ENCODE data around the gene SLC35E2B. TPM values are rescaled to one million over a fixed set of nuclear protein-coding genes. Genes with fewer than 3 reads are reported as not detected.
A peak's percentile ranks its signal among the peaks of the same experiment; 100 is the strongest.

SLC35E2B gene
- polyA plus RNA-seq, 3 donors = 12.2 to 29.2 (median 17.7) TPM

DNA sequence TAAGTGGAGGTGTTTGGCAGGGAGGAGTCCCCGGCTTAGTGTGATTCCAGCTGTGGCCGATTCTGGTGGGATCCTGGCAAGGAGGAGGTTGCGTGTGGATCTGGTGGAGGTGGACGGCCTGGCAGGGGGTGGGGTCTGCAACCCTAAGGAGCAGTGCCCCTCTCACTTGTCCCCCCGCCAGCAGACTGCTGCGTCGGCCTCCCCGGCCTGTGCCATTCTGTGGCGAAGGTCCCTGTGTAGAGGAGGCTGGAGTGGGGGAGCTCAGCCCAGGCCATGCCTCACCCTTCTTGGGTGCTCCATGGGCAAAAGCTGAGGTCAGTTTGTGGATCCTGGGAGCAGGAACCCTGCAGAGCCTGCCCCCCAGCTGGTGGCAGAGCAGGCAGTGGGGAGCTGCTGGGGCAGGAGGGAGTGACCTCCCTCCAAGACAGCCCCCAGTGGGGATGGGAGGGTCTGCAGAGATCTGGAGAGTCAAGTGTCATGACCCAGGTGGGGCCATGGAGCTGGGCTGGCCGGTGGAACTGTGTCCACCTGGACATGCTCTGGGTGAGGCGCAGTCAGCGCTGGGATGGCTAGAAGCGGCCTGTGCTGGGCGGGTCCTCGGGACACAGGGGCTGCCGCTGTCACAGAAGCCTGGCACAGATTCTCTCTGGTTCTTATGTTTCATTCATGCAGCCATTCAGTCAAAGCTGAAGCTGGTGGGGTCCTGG lies 72.0 kb downstream of the SLC35E2B start:
- Histone ChIP-seq H3K27ac (ENCODE audit: low read depth in 1 of 2, low read length in 2 of 2) (no peak overlapping the region), H3K4me1 (ENCODE audit: control insufficient read depth in 1 of 2, insufficient read depth in 2 of 2, low read length in 2 of 2) (peaks cover 8 to 12% of the 10 kb centered on the region in 2 donors), H3K9ac (ENCODE audit: insufficient read depth, low read length, poor library complexity, severe bottlenecking) (no peak overlapping the region), H4K20me1 (ENCODE audit: insufficient read depth, low read length) (peaks cover 12% of the 10 kb centered on the region), H3K27me3 (ENCODE audit: control insufficient read depth in 2 of 2, insufficient read depth in 2 of 2, low read length in 2 of 2) (no peaks in the 10 kb centered on the region), H3K4me3 (replicated peaks in 1 of 3; ENCODE audit: low read depth in 2 of 3, low read length in 3 of 3) (no peak overlapping the region), H2AFZ (ENCODE audit: insufficient read depth, low read depth, low read length, poor library complexity, severe bottlenecking) (no peak overlapping the region), H3K79me2 (ENCODE audit: insufficient read depth, low read length) (peaks cover 12% of the 10 kb centered on the region), H3K36me3 (replicated peaks in 1 of 2; ENCODE audit: control insufficient read depth in 1 of 2, insufficient read depth in 2 of 2, low read length in 2 of 2) (peaks cover 0 to 5% of the 10 kb centered on the region in 2 donors), H3K4me2 (replicated peaks; ENCODE audit: extremely low read depth, low read length, poor library complexity, severe bottlenecking) (no peak overlapping the region), H3K9me3 (replicated peaks in 1 of 2; ENCODE audit: control insufficient read depth in 1 of 2, insufficient read depth in 1 of 2, low read length in 2 of 2) (no peaks in the 10 kb centered on the region)
- Mint-ChIP-seq H3K4me3 (no peak overlapping the region), H3K36me3 (peaks cover 9 to 16% of the 10 kb centered on the region in 2 donors), H3K4me1 (peaks cover 12% of the 10 kb centered on the region), H3K27ac (no peak overlapping the region), H3K27me3 (ENCODE audit: low read depth in 3 of 3) (peaks cover 0 to 3% (median 2%) of the 10 kb centered on the region in 3 donors), H3K9me3 (peaks cover 0 to 2% (median 0%) of the 10 kb centered on the region in 7 donors)
- no peak for DNase-seq
- TF ChIP-seq, protein P1, sequence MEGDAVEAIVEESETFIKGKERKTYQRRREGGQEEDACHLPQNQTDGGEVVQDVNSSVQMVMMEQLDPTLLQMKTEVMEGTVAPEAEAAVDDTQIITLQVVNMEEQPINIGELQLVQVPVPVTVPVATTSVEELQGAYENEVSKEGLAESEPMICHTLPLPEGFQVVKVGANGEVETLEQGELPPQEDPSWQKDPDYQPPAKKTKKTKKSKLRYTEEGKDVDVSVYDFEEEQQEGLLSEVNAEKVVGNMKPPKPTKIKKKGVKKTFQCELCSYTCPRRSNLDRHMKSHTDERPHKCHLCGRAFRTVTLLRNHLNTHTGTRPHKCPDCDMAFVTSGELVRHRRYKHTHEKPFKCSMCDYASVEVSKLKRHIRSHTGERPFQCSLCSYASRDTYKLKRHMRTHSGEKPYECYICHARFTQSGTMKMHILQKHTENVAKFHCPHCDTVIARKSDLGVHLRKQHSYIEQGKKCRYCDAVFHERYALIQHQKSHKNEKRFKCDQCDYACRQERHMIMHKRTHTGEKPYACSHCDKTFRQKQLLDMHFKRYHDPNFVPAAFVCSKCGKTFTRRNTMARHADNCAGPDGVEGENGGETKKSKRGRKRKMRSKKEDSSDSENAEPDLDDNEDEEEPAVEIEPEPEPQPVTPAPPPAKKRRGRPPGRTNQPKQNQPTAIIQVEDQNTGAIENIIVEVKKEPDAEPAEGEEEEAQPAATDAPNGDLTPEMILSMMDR (IDR thresholded peaks at IDR 0.05) = no peak
- intact Hi-C loops (cut with micrococcal nuclease) = no loop called here
- WGBS (ENCODE audit: insufficient coverage) = 95% methylated on average over 12 of the region's 16 CpGs

DNA sequence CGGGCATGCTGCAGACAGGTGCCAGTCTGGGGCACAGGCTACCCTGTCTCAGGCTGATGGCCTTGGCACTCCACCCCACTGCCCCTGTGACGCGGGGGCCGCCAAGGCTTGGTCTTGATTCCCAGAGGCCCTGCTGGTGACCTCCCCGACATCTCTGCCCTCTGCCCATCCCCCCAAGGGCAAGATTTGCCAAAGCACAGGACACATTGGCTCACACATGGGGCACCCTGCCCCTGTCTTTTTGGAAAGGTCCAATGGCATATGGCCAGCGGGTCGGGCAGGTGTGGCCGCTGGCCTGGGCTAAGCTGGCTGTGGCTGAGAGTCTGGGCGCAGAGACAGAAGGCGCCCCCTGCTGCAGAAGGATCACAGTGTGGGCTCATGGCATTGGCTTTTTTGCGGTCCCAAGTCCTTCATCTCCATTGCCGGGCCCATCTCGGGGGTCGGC lies 72.7 kb downstream of the SLC35E2B start:
- peaks cover 0 to 2% (median 0%) of the 10 kb centered on the region in 7 donors for H3K9me3 Mint-ChIP-seq
- H3K27me3 Mint-ChIP-seq (ENCODE audit: low read depth in 3 of 3) = peaks cover 0 to 3% (median 1%) of the 10 kb centered on the region in 3 donors
- no peak for DNase-seq
- H3K9ac ChIP-seq (ENCODE audit: insufficient read depth, low read length, poor library complexity, severe bottlenecking) = no peak overlapping the region
- H3K27ac Mint-ChIP-seq = peak overlapping the region in 1 of 7 donors; percentile 48
- no peak overlapping the region for H3K4me3 Mint-ChIP-seq
- H3K36me3 ChIP-seq (replicated peaks in 1 of 2; ENCODE audit: control insufficient read depth in 1 of 2, insufficient read depth in 2 of 2, low read length in 2 of 2) = peaks cover 0 to 5% of the 10 kb centered on the region in 2 donors
- H3K9me3 ChIP-seq (replicated peaks in 1 of 2; ENCODE audit: control insufficient read depth in 1 of 2, insufficient read depth in 1 of 2, low read length in 2 of 2) = no peaks in the 10 kb centered on the region
- peaks cover 12% of the 10 kb centered on the region for H4K20me1 ChIP-seq (ENCODE audit: insufficient read depth, low read length)
- no peak overlapping the region for H2AFZ ChIP-seq (ENCODE audit: insufficient read depth, low read depth, low read length, poor library complexity, severe bottlenecking)
- TF ChIP-seq, protein P1 (IDR thresholded peaks at IDR 0.05) = no peak
- 96% methylated on average over 14 of the region's 14 CpGs for WGBS (ENCODE audit: insufficient coverage)
- intact Hi-C loops (cut with micrococcal nuclease) = no loop called here
- peaks cover 9 to 13% of the 10 kb centered on the region in 2 donors for H3K36me3 Mint-ChIP-seq
- H3K27ac ChIP-seq (ENCODE audit: low read depth in 1 of 2, low read length in 2 of 2) = no peak overlapping the region
- peaks cover 12% of the 10 kb centered on the region for H3K79me2 ChIP-seq (ENCODE audit: insufficient read depth, low read length)
- H3K4me3 ChIP-seq (replicated peaks in 1 of 3; ENCODE audit: low read depth in 2 of 3, low read length in 3 of 3) = no peak overlapping the region
- no peaks in the 10 kb centered on the region for H3K27me3 ChIP-seq (ENCODE audit: control insufficient read depth in 2 of 2, insufficient read depth in 2 of 2, low read length in 2 of 2)
- peaks cover 12% of the 10 kb centered on the region for H3K4me1 Mint-ChIP-seq
- H3K4me2 ChIP-seq (replicated peaks; ENCODE audit: extremely low read depth, low read length, poor library complexity, severe bottlenecking) = no peak overlapping the region
- H3K4me1 ChIP-seq (ENCODE audit: control insufficient read depth in 1 of 2, insufficient read depth in 2 of 2, low read length in 2 of 2) = peaks cover 9 to 14% of the 10 kb centered on the region in 2 donors

Data from CD14-positive monocyte (primary cell).